Stimulated activated CD8-positive, alpha-beta memory T cell treated with anti-CD3 and anti-CD28 coated beads, Interleukin-15, amount 100 ng/mL, for 4 hours (primary cell): ENCODE data around the gene PIK3R1.

Experiments
- DNase-seq, 2 donors: peaks; one replicate each; pipeline ENCODE4 v3.0.0-alpha.2; 2020; ENCODE audit warnings: low read depth in 2 of 2

Gene PIK3R1

DNA sequence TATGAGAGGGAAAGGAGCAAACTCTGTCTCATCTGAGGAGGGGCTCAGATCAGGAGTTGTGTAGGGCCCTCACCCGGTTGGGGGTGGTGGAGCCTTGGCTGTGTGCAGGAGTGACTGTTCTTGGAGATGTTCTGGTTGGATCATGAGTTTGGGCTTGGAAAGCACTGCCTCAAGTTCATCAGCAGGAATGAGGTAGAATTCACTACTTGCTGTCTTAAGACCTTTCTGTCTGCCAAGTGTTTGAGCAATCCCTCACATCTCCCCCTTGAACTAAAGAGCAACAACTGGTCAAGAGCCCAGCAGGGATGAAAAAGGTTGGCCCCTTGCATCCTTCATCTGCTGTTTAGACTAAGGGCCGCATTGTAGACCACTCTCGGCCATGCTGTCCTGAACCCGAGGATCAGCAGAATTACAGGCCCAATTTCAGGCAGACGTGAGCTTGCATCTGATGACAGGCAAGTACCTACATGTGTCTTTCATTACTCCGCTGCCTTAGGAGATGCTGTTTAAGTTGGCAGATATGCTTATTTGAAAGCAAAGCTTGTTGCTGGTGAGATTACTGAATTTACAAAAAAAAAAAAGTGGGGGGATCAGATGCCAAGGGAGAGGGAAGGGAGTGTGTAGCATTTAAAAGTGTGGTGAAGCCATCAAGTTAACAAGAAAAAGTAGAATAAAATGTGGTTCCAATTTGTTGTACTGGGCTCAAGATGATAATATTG, 36.4 kb downstream of the PIK3R1 start:
- no peak for DNase-seq

DNA sequence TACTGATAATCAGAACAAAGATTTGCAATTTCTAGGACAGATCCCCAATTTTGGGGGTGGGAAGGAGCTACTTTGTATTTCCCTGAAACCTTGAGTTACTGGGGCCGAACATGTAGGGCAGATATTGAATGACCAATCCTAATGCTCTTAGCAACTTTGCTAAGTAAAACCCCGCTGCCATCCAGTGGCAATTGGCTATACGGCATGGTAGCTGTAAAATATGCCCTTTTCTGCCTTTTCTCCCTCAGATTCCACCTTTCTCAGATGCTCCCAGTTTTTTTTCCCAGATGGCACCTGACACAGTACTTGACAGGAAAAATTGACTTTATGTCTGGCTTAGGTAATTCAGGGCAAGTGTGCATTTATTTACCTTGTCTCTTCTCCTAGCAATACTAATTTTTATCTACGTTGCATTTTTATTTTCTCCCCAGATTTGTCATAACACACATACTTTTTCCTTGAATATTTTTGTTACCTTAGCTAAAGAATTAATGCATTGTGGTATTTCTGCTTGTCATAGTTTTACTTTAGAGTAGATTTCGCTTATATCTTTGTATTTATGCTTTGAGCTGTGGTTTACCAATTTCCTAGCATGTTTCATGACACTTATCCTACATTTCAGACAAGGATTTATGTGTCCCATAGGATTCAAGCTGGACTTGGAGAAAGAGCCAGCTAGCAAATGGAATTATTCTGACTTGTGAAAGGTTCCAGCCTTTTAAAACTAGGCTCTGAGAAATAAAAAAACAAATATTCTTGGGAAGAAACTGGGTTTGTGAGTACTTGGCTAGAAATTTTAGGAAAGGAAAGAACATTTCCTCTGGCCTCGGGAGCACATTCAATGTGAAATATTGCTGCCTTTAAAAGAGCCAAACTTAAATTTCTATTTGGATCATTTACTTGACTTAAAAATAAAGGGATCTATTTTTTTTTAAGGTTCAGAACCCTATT, 37.4 kb downstream of the PIK3R1 start:
- no peak for DNase-seq

DNA sequence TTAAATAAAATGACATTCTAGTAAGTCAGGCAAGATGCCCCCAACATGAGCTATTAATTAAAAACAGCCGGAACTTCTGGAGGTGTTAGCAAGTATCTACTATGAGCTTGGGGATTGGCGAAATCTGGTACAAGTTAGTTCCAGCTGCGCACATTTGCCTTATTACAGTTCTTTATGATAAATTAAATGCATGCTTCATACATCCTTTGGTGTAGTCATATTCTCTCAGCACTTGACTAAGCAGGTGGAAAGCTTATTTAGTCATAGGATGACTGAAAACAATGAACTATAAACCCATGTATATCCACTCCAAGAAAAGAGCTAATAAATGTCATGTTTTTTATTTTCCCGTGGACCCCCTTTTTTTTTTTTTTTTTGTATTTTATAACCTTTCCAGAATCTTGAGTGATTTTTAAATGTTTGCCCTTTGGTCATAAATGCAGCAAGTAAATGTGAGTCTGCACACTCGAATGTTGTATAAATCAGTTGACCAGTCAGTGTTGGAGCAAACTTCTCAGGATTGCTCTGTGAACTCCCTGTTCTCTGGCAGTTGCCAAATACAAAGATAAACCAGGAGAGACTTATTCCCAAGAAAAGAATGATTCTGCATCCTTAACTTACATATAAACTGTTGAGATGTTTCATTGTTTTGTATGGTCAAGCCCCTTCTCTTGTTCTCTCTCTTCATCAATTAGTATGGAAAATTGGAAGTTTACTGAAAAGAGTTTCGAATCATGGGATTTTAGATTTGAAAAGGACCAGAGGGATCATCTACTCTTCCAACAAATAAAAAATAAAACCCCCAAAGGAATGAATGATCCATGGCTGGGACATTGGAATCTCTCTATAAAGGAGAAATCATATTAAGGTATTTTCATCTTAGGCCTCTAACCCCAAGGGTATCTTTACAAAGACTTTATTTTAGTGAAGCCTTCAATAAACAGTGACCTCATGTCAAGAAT, 38.3 kb downstream of the PIK3R1 start:
- no peak for DNase-seq

DNA sequence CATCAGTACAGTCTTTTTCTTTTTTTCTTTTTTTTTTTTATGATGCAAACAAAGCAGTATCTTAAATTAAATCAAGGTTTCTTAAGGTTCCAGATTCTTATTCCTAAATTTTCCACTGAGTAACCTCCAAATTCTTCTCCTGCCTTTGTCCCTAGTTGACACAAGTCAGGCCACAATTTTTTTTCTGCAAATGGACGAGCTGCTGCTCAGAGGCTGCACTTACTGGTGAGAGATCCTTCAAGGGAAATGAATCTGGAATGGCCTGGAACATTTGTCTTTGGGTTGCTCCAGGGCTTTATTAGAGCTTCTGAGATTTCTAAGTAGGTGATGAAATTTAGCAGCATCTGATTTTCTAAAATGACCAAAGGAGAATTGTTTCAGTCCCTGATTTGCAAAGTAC, 39.3 kb downstream of the PIK3R1 start:
- no peak for DNase-seq

DNA sequence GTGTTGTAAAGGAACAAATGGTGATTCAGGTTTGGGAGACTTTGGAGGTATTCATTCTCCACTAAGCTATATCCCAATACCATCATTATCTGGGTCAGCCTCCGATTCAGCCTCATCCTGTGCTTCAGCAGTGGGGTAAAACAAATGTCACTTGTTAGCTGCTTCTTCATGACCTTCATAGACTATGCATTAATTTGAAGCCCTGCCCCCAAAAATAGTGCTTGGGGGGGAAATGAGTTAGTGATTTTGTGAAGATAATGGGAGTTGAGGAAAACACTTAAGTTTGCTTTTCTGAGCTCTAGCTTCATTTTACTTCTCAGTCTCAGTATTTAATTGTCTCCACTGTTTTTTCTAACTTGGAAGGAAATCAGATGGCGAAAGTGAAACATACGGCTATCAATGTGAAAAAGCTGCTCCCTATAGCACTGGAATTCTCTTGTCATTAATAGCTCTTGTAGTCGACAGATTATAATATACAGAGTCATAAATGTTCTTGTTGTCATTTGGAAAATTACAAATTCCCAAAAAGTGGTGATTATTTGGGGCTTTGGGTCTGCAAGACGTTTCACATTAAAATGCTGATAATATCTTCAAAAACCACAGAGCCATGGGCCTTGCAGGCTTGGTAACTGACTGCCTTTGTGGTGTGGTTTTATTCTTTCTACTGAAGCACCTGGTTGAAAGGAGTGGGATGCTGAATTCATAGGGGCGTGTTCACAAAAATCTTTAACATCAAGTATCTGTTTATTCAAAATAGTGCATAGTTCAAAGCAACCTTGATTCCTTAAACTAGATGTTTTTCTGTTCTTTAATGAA, 40.0 kb downstream of the PIK3R1 start:
- DNase-seq: no peak

DNA sequence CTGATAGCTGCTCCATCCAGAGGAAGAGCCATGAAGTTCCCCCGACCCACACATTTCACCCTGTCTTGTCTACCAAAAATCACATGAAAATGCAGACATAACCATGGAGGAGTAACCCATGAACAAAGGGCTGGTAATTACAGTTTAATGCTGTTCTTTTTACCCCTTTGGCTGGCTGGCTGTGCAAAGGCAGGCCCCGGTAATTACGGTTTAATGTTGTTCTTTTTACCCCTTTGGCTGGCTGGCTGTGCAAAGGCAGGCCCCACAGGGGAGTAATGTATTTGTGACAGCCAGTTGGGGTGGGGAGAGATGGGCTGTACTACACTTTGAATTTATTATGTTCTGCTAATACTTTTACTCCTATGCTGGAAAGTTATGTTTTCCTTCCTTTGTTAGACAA, 41.7 kb downstream of the PIK3R1 start:
- DNase-seq: no peak

DNA sequence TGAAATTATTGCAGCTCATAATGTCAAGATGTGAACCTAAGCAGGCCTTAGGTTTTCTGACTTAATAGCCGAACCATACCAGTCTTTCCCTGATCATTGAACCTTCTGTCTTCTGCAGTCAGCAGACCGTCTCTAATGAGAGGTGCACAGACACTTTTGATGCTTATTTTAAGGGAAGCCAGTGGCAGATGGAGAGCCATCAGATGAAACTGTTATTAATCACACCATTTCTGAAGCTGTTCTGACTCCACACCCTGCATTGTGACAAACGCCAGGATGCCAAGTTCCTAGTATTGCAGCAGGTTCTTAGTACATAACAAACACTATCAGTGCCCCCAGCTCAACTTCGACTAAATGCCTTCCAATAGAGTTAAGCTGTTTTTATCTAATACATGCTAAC, 43.0 kb downstream of the PIK3R1 start:
- no peak for DNase-seq

DNA sequence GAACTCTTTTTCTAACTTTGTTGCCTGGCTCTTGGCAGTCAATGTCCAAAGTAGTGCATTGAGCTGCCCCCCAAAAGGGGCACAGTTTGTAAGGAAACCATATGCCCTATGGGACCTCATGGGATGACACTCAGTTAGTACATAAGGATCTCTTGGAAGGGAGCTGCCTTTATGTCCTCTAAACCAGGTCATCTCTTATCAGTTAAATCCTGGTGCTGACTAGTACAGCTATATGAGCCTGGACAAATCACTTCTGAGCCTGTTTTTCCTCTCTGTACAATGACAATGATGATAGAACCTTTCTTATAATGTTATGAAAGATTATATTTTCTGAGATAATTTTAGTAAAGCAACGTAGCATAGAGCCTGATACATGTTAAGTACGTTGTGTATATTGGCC, 44.1 kb downstream of the PIK3R1 start:
- DNase-seq: no peak

DNA sequence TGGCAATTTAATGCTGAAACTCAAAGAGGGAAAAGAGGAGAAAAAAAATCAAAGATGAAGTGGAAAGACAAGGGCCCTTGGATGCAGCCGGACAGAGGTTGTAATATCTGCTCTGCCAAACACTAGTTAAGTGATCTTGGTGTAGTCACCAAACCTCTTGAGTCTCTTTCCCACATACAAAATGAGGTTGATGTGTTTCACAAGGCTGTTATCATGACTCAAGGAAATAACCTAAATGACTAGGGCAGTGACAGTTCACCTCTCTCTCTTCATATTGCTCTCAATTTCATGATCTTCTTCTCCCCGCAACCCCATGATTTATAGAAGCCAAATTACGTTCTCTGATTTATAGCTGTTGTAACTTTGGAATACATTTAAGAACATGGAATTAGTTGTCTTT, 44.9 kb downstream of the PIK3R1 start:
- no peak for DNase-seq

DNA sequence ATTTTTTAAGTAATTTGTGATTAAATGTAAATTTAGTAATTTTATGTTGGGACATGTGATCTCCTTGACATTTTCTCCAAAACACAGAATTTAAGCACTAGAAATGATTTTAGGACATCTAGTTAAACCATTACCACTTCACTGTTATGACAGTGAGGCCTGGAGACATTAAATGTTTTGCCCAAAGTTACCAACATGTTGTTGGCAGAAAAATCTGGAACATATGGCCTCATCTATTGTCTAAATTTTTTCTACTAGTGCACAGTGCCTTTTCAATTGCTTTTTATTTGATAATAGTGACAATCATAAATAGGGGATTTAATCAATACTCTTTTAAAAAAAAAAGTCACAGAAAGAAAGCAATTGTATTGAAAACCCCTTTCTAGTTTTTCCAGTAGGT, 45.6 kb downstream of the PIK3R1 start:
- no peak for DNase-seq

DNA sequence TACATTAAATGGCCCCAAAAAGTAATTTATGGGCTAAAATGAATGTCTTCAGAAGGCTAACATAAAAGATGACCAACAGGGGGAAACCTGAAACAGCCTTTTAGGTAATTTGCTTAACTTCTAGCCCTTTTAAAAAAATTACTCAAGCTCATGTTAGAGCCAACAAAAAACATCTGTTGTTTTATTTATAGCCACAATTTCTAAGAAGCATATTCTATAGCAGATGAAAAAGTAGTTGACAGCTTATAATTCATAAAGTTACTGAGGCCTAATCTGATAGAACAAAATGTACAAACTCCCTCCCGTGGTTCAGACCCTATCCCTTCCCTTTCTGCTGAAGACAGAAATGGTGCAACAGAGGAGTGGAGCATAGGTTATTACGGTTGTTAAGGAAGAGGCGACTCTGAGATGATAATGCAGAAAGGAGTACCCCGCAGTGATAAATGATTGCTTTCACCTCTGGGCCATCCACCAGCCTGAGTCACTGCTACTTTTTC, 46.1 kb downstream of the PIK3R1 start:
- DNase-seq: no peak

DNA sequence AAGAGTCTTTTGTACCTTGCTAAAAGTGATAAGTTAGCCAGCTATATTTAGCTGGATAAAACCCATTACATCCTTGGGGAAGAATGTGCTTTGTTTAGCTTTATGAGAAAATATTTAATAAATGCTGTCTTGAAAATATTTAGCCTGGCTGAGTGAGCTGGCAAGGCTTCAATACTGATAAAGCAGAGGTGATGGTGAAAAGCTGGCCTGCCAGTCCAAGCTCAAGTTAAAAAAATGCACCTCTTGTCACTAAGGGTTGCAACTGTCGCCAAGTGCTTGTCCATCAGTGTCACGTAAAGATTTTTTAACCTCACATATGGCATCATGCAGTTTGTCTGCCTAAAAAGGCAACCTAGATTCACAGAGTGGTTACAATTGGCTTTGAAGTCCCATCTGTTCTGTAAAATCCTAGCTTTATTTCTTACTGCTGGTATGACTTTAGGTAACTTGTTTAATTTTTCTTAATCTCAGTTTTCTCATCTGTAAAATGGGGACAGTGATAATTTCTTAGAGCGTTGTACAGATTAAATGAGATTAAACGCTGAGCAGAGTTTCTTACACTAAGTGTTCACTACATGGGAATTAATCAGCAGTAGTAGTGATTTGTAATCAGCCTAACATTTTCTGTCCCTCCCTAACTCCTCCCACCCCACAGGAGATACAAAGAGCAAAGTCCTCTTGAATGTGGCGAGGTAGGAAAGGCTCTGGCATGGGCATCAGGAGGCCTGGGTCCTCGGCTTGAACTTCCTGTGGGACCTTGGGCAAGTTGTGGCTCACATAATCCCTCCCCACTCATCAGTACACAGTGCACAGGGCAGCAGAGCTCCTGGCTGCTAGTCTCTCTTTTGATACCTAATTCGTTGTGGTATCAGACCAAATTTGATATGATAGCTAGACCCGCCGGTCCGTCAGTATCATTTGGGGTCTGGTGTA, 48.7 kb downstream of the PIK3R1 start:
- DNase-seq: no peak

DNA sequence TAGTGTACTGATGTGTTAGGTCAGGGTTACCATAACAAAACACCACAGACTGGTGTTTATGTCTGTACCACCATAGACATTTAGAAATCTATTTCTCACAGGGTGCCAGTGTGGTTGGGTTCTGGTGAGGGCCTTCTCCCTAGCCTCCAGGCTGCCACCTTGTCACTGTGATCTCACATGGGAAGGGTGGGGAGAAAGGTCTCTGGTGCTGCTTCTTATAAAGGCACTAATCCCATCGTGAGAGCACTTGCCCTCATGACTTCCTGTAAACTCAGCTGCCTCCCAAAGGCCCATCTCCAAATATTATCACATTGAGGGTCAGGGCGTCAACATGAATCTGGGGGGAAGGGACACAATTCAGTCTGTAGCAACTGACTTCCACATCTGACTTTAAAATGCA, 49.8 kb downstream of the PIK3R1 start:
- DNase-seq: no peak

DNA sequence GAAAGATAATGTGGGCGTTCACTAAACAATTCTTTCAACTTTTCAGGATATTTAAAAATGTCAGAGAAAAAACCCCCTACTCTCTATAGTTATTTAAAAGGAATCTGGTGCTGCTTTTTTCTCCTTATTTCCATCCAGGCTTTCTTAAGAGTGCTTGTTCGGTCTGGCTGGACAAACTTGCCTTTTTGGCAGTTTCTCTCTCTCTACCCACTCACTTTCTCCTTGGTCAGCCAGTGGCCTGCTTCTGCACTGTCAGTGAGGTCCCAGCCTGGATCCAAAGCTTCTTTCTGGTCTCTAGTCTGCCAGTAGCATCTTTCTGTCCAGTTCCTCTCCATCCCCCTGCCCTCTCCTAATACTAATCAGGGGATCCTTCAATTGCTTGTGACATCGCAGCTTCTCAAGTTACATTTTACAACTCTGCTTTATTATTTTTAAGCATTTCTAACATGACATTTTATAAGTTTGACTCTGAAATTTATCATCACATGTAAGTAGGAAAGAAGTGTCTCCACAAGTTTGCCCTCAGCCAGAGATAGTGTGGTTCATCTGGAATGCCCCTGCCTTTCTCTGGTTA, 50.4 kb downstream of the PIK3R1 start:
- DNase-seq: no peak

DNA sequence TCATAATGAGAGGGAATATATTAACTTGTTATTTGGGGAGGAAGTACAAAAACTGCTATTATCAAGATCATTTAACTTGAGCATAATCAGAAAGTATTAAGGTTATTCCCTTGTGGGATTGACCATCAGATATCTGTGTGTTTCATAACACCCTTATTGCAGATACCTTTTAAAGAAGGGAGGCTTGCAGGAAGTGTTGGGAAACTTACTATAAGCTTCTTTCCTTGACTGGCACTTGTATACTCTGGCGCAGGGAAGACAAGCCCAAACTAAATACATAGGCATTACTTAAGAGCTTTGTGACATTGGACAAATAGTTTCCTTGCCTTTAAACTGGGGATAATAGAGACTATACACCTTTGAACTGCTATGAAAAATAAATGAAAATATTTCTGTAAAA, 50.9 kb downstream of the PIK3R1 start:
- DNase-seq: no peak

DNA sequence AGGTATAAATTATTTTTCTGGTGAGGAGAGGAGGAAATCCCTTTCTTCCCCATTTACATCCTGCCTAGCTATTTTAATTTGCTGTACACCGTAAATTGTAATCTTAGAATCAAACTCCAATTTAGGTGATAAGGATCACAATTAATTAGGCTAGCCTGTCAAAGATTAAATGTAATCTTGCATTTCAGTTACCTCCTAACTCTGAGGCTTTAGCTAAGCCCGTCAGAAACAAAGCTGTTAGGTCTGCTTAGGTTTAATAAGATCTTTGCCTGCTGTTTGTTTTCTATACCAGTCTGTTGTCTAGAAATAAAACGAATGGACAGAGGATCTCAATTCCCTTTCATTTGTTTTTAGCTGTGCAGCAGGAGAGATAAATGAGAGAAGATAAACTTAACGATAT, 51.5 kb downstream of the PIK3R1 start:
- no peak for DNase-seq

DNA sequence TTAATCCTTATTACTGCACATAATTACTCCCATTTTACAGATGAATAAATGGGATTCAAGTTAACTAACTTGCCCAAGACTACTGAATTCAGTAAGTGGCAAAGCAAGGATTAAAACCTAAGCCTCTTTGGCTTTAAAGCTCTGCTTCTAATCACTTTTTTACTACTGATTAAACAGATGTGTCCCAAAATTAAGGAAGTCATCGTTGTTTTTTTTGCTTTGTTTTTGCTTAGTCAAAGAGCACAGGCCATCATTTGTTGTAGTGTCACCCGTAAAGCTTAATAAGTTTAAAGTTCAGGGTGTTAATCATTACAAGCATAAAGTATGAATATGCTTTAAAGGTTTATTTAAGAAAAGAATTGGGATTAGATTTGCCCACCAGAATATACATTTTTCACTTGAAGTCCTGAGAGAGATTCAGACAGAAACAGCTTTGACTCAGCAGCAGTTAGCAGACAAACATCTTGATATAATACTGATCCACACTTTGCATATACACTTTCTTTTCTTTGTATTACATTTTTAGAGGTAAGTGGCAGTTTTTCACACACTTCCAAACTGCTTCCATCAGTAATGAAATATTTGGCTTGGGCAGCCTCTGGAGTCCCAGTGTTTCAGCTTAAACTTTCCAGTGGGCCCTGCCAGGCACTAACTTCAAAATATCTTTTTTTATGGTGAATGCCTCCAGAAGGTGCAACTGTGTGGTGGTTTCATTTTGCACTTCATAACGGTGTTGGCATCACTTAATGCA, 52.7 kb downstream of the PIK3R1 start:
- no peak for DNase-seq

DNA sequence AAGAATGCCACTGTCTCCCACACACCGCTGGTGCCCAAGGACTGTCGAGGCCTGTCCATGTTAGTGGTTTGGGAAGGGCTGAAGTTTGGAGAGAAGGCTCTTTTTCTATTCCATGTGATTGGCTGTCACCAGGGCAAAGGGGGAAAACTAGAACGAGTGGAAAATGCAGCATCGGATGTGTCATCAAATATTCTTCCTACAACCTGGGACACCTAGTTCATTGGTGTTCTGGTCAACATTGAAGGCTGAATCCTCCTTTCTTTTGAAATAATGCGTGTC, 53.2 kb downstream of the PIK3R1 start:
- DNase-seq: no peak

DNA sequence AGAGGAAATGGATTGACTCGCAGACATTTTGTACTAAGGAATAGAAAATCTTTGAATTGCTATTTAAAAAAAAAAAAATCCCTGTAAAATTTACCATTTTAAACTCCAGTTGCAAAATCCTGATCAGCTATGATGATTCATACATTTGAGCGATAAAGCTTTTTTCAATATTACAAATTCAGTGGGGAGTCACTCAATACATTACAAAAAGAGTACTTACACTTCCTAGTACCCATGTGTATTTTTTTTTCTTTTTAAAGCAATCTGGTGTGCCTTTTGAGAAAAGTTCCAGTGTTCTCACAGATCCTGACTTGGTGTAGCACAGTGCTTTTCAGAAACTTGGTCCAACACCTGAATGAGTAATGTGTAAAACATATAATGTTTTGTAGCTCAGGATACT, 54.3 kb downstream of the PIK3R1 start:
- DNase-seq: no peak
